GM10248 (cell line): Measurements from ENCODE around the gene SEPTIN8.

Source experiments
- CTCF ChIA-PET: fragments of 300-600 bp; sonication (Branson Sonifier 250); formaldehyde crosslinking; extraction: SDS; loops from one replicate; lab custom pipeline; 2021; ENCODE audit warnings: antibody characterized with exemption; lab: Yijun Ruan, JAX
- POLR2A ChIA-PET: fragments of 350-650 bp; sonication (Branson Sonifier 250); formaldehyde crosslinking; extraction: SDS; loops from one replicate; lab custom pipeline; 2020; ENCODE audit warnings: antibody characterized with exemption; lab: Yijun Ruan, JAX
- DNase-seq: peaks from one replicate; pipeline ENCODE4 v3.0.0; 2012; ENCODE audit errors: extremely low spot score
- TF ChIP-seq, protein P1 (sequence below): IDR thresholded peaks from 2 replicates; pipeline ENCODE4 v1.5.1; 2012; ENCODE audit warnings: mild to moderate bottlenecking, low read depth; ENCODE audit errors: extremely low read depth, missing control alignments, control extremely low read depth

Gene SEPTIN8

GRCh38 chr5:132734687-132735086 lies 42.4 kb downstream of the SEPTIN8 start:
- no peak for DNase-seq
- CTCF ChIA-PET = interaction anchor here (1.5 to 10.1 kb wide), 2 partner anchors 17 to 209 kb away, joined by 3 to 51 read pairs; no protein-coding TSS in a partner anchor
- POLR2A ChIA-PET = no interaction called here
- TF ChIP-seq, protein P1, sequence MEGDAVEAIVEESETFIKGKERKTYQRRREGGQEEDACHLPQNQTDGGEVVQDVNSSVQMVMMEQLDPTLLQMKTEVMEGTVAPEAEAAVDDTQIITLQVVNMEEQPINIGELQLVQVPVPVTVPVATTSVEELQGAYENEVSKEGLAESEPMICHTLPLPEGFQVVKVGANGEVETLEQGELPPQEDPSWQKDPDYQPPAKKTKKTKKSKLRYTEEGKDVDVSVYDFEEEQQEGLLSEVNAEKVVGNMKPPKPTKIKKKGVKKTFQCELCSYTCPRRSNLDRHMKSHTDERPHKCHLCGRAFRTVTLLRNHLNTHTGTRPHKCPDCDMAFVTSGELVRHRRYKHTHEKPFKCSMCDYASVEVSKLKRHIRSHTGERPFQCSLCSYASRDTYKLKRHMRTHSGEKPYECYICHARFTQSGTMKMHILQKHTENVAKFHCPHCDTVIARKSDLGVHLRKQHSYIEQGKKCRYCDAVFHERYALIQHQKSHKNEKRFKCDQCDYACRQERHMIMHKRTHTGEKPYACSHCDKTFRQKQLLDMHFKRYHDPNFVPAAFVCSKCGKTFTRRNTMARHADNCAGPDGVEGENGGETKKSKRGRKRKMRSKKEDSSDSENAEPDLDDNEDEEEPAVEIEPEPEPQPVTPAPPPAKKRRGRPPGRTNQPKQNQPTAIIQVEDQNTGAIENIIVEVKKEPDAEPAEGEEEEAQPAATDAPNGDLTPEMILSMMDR = no peak

GRCh38 chr5:132733499-132734148 lies 43.4 kb downstream of the SEPTIN8 start:
- ChIA-PET CTCF (interaction anchor here (0.6 to 10.1 kb wide), 5 partner anchors 16 to 208 kb away, joined by 3 to 51 read pairs (median 3); no protein-coding TSS in a partner anchor), POLR2A (no interaction called here)
- no peak for DNase-seq
- TF ChIP-seq, protein P1 = no peak

- TF ChIP-seq, protein P1 = no peak
- ChIA-PET CTCF (interaction anchor here (0.9 to 10.1 kb wide), 5 partner anchors 12 to 224 kb away, joined by 3 to 51 read pairs (median 3); no protein-coding TSS in a partner anchor), POLR2A (no interaction called here)
- no peak for DNase-seq
Observed at GRCh38 chr5:132729896-132730295, 47.1 kb downstream of the SEPTIN8 start.

GRCh38 chr5:132725745-132726144 lies 51.3 kb downstream of the SEPTIN8 start:
- DNase-seq = no peak
- ChIA-PET POLR2A (no interaction called here), CTCF (interaction anchor here (1.2 to 10.1 kb wide), 4 partner anchors 8 to 94 kb away, joined by 3 to 51 read pairs (median 4); partner anchors contain the start of gene KIF3A)
- TF ChIP-seq, protein P1 = no peak

DNA sequence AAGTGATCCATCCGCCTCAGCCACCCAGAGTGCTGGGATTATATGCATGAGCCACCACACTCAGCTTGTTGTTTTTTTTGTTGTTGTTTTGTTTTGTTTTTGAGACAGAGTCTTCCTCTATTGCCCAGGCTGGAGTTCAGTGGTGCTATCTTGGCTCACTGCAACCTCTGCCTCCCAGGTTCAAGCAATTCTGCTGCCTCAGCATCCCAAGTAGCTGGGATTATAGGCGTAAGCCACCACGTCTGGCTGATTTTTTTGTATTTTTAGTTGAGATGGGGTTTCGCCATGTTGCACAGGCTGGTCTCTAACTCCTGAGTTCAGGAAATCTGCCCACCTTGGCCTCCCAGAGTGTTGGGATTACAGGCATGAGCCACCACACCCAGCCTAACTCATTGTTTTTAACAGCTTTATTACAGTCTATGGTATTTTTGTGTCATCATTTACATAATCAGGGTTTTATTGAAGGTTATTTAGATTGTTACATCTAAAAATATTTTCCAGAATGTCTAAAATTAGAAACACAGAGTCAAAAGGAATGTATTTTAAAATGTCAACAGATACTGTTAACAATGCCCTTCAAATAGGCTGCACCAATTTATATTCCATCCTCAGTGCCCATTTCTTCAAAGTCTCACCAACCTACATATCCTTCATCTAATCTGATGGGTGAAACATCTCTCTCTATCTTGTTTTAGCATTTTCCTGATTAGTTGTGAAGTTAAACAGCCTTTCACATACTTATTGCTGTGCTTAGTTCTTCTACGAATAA lies 58.3 kb downstream of the SEPTIN8 start:
- POLR2A ChIA-PET = no interaction called here
- TF ChIP-seq, protein P1 = no peak
- CTCF ChIA-PET = interaction anchor here (1.3 to 6.1 kb wide), 3 partner anchors 10 to 37 kb away, joined by 3 to 51 read pairs (median 6); no protein-coding TSS in a partner anchor
- no peak for DNase-seq
